GM12878 (cell line): ENCODE data around the gene PKDREJ. TPM values are rescaled to one million over a fixed set of nuclear protein-coding genes. Genes with fewer than 3 reads are reported as not detected.

ENCODE experiments used
- ATAC-seq: fragments of 200-7000 bp; cut with Tn5 transposase; 3 replicates; pipeline ENCODE4 v1.9.1; 2020; ENCODE audit warnings: mild to moderate bottlenecking, moderate library complexity
- BruUV-seq: library from RNA; stranded (reverse); fragments of 400-500 nt; replicated peaks from 2 replicates; lab custom pipeline; 2021; lab: Mats Ljungman, UMichigan
- CTCF ChIA-PET: fragments of 300-600 bp; sonication (Branson Sonifier 250); formaldehyde crosslinking; extraction: SDS; loops from one replicate; lab custom pipeline; 2021; ENCODE audit warnings: inconsistent platforms; lab: Yijun Ruan, JAX
- POLR2A ChIA-PET: fragments of 350-600 bp; formaldehyde crosslinking; extraction: SDS; loops from one replicate; lab custom pipeline; 2021; ENCODE audit warnings: inconsistent platforms; lab: Charles Lee
- RAD21 ChIA-PET: fragments of 300-600 bp; sonication (Branson Sonifier 250); formaldehyde crosslinking; loops from one replicate; lab custom pipeline; 2023; ENCODE audit warnings: antibody characterized with exemption; ENCODE audit not compliant: unreplicated experiment; lab: Charles Lee
- SMC1A ChIA-PET: fragments of 300-600 bp; sonication (Branson Sonifier 250); formaldehyde crosslinking; loops from one replicate; lab custom pipeline; 2023; ENCODE audit not compliant: unreplicated experiment, uncharacterized antibody; lab: Charles Lee
- DNase-seq: peaks from one replicate; pipeline ENCODE4 v3.0.0-alpha.2; 2011; ENCODE audit warnings: low read depth, low spot score
- FAIRE-seq: peaks from 3 replicates; lab custom pipeline; 2011; peaks lifted over from hg19 to GRCh38; lab: Jason Lieb, UNC
- H2AFZ ChIP-seq: 2 replicates; pipeline ENCODE4 v1.6.0; 2011; ENCODE audit warnings: low read depth, low read length, control low read depth; ENCODE audit not compliant: control insufficient read depth
- H3K27ac ChIP-seq: 2 replicates; pipeline ENCODE4 v1.5.1; 2011; ENCODE audit warnings: control low read depth; ENCODE audit not compliant: control insufficient read depth, insufficient read depth
- H3K27me3 ChIP-seq, 2 experiments: replicated peaks in 1 of 2; 2 replicates each; pipeline versions ENCODE4 v1.6.0 to v1.6.1; 2011; ENCODE audit warnings: low read length in 1 of 2; ENCODE audit not compliant: control insufficient read depth in 2 of 2, insufficient read depth in 2 of 2
- H3K36me3 ChIP-seq, 2 experiments: 2 replicates each; pipeline ENCODE4 v1.5.1; 2011; ENCODE audit warnings: low read length in 1 of 2; ENCODE audit not compliant: control insufficient read depth in 2 of 2, insufficient read depth in 2 of 2
- H3K4me1 ChIP-seq: 2 replicates; pipeline ENCODE4 v1.6.1; 2011; ENCODE audit warnings: mild to moderate bottlenecking, low read length, moderate library complexity, mixed read lengths; ENCODE audit not compliant: control insufficient read depth, insufficient read depth
- H3K4me2 ChIP-seq: 2 replicates; pipeline ENCODE4 v1.6.0; 2011; ENCODE audit warnings: control low read depth; ENCODE audit not compliant: control insufficient read depth, insufficient read depth
- H3K4me3 ChIP-seq: fragments of 200-600 bp; sonication (generic); 2 replicates; pipeline ENCODE4 v1.5.1; 2016
- H3K79me2 ChIP-seq: 2 replicates; pipeline ENCODE4 v1.6.0; 2011; ENCODE audit warnings: low read length; ENCODE audit not compliant: control insufficient read depth, insufficient read depth
- H3K9ac ChIP-seq: 2 replicates; pipeline ENCODE4 v1.8.0; 2011; ENCODE audit warnings: low read length, control low read depth, mixed read lengths; ENCODE audit not compliant: control insufficient read depth, insufficient read depth
- H3K9me3 ChIP-seq: replicated peaks from 3 replicates; pipeline ENCODE4 v1.5.1; 2011; ENCODE audit warnings: mild to moderate bottlenecking, low read length; ENCODE audit not compliant: control insufficient read depth, insufficient read depth
- H4K20me1 ChIP-seq: 2 replicates; pipeline ENCODE4 v1.6.0; 2011; ENCODE audit not compliant: control insufficient read depth, insufficient read depth
- BACH1 ChIP-seq: fragments of 450-650 bp; IDR thresholded peaks from 2 replicates; pipeline ENCODE4 v1.6.1; 2017; ENCODE audit warnings: mild to moderate bottlenecking, borderline replicate concordance
- BCL3 ChIP-seq: IDR thresholded peaks from 2 replicates; pipeline ENCODE4 v1.6.1; 2011; ENCODE audit warnings: borderline replicate concordance, low read depth, mild to moderate bottlenecking, moderate library complexity, low read length; ENCODE audit not compliant: insufficient read depth, poor library complexity, severe bottlenecking
- ESRRA ChIP-seq: IDR thresholded peaks from 2 replicates; pipeline ENCODE4 v1.6.1; 2012; ENCODE audit warnings: mild to moderate bottlenecking, low read length, improper control_type of control experiment
- IKZF2 ChIP-seq, 2 experiments: fragments of 450-650 bp; IDR thresholded peaks; 2 replicates each; pipeline ENCODE4 v1.6.1; 2017; ENCODE audit warnings: mild to moderate bottlenecking in 2 of 2, moderate library complexity in 2 of 2
- MEF2B ChIP-seq: fragments of 450-650 bp; IDR thresholded peaks from 2 replicates; pipeline ENCODE4 v1.6.1; 2018; ENCODE audit warnings: mild to moderate bottlenecking, moderate library complexity; ENCODE audit not compliant: partially characterized antibody, poor library complexity, severe bottlenecking
- MYC ChIP-seq: IDR thresholded peaks from 2 replicates; pipeline ENCODE4 v1.6.1; 2011; ENCODE audit warnings: mild to moderate bottlenecking, low read length, moderate library complexity, inconsistent platforms; ENCODE audit not compliant: insufficient read depth, insufficient replicate concordance, insufficient read length, severe bottlenecking
- NFYB ChIP-seq: IDR thresholded peaks from 2 replicates; pipeline ENCODE4 v1.6.1; 2011; ENCODE audit warnings: low read depth, mild to moderate bottlenecking, low read length, improper control_type of control experiment, moderate library complexity; ENCODE audit not compliant: insufficient read depth
- SIX5 ChIP-seq: IDR thresholded peaks from 2 replicates; pipeline ENCODE4 v1.6.1; 2011; ENCODE audit warnings: mild to moderate bottlenecking, low read depth, low read length, moderate library complexity; ENCODE audit not compliant: severe bottlenecking
- SMAD5 ChIP-seq: IDR thresholded peaks from 2 replicates; pipeline ENCODE4 v1.6.1; 2016; ENCODE audit warnings: antibody characterized with exemption, low read depth
- ZNF217 ChIP-seq: fragments of 450-650 bp; IDR thresholded peaks from 2 replicates; pipeline ENCODE4 v1.6.1; 2017; ENCODE audit warnings: antibody characterized with exemption, mild to moderate bottlenecking
- ZNF687 ChIP-seq: fragments of 450-650 bp; IDR thresholded peaks from 2 replicates; pipeline ENCODE4 v1.6.1; 2017; ENCODE audit warnings: mild to moderate bottlenecking, moderate library complexity
- ZSCAN29 ChIP-seq: fragments of 450-650 bp; IDR thresholded peaks from 2 replicates; pipeline ENCODE4 v1.6.1; 2017; ENCODE audit warnings: mild to moderate bottlenecking, moderate library complexity
- WGBS: methylation state at CpG from one replicate; pipeline ENCODE4 v1.1.6; 2016; ENCODE audit warnings: low lambda C conversion rate; ENCODE audit not compliant: insufficient replicate concordance, insufficient coverage; ENCODE audit errors: missing lambda C conversion rate; 5-methylcytosine and 5-hydroxymethylcytosine counted together
- in situ Hi-C: fragments of 300-500 bp; cut with MboI; formaldehyde crosslinking; loops from 9 replicates; pipeline ENCODE4 v1.14.3; 2018; ENCODE audit warnings: mixed read lengths
- intact Hi-C: fragments of 100-400 bp; cut with micrococcal nuclease; formaldehyde crosslinking; loops from one replicate; pipeline ENCODE4 v1.14.2; 2022; ENCODE audit not compliant: unreplicated experiment
- polyA plus RNA-seq, 11 experiments: library from polyadenylated mRNA; depleted of rRNA in 4 of 11; unstranded in 6 of 11; stranded (reverse) in 5 of 11; fragments of >200 nt; fragmentation: Nextera tagmentation in 4 of 11; fragmentation: Illumina TruSeq in 1 of 11; extraction: Ambion mirVana in 4 of 11; extraction: Trizol in 1 of 11; gene quantifications; 1 replicate in 1 of 11; 2 replicates in 10 of 11; pipeline versions ENCODE4 v1.2.1 to v1.2.3, GENCODE V29; 2011 to 2016; ENCODE audit warnings: inconsistent platforms in 2 of 11, missing spikeins in 2 of 11, low read depth in 1 of 11
- total RNA-seq, 4 experiments: library from RNA; depleted of rRNA in 3 of 4; stranded (reverse); fragments of >200 nt in 3 of 4; fragmentation: Illumina TruSeq in 1 of 4; extraction: Trizol in 1 of 4; gene quantifications; 2 replicates each; pipeline versions ENCODE4 v1.2.1 to v1.2.3, GENCODE V29; 2013 to 2021

The PKDREJ gene
- total and polyA plus RNA-seq, 10 of the 15 experiments (the other 5 are each of a cell fraction or from before 2014, with no cell fraction given): 0.02 to 0.03 TPM; not detected in 8

GRCh38 chr22:46259374-46259773 is 3.8 kb downstream of the PKDREJ start:
- intact Hi-C loops (no loop called here), in situ Hi-C loops (no loop called here)
- H3K79me2 ChIP-seq: no peaks in the 10 kb centered on the region
- FAIRE-seq (no peak), ATAC-seq (no peak), DNase-seq (no peak)
- ChIA-PET RAD21 (no interaction called here), CTCF (no interaction called here), SMC1A (no interaction called here), POLR2A (no interaction called here)
- H3K9ac ChIP-seq: no peak overlapping the region
- no peaks in the 10 kb centered on the region for H3K36me3 ChIP-seq
- TF ChIP-seq MEF2B: no peak
- no peak for TF ChIP-seq ZSCAN29
- no peak for TF ChIP-seq NFYB
- no peak for TF ChIP-seq SMAD5
- TF ChIP-seq BCL3: no peak
- H3K4me3 ChIP-seq: no peak overlapping the region
- H4K20me1 ChIP-seq: no peaks in the 10 kb centered on the region
- H3K4me1 ChIP-seq: no peaks in the 10 kb centered on the region
- WGBS: 18% methylated on average over 12 of the region's 12 CpGs
- H3K9me3 ChIP-seq: no peaks in the 10 kb centered on the region; the same call in 1 of the 3 replicates
- no peak overlapping the region for H3K27ac ChIP-seq
- H2AFZ ChIP-seq: no peak overlapping the region
- peaks cover 3 to 5% of the 10 kb centered on the region in 2 experiments for H3K27me3 ChIP-seq
- BruUV-seq: no TSS peak
- H3K4me2 ChIP-seq: no peak overlapping the region

GRCh38 chr22:46256358-46256958 is 6.7 kb downstream of the PKDREJ start:
- FAIRE-seq (no peak), DNase-seq (no peak), ATAC-seq (no peak)
- Histone ChIP-seq H3K9ac (no peak overlapping the region), H3K4me1 (no peaks in the 10 kb centered on the region), H2AFZ (no peak overlapping the region), H3K9me3 (no peaks in the 10 kb centered on the region; the same call in 2 of the 3 replicates), H3K4me3 (no peak overlapping the region), H4K20me1 (no peaks in the 10 kb centered on the region), H3K79me2 (no peaks in the 10 kb centered on the region), H3K27ac (no peak overlapping the region), H3K27me3 (peaks cover 0 to 2% of the 10 kb centered on the region in 2 experiments; a peak in 2 of 4 replicates), H3K36me3 (no peaks in the 10 kb centered on the region), H3K4me2 (no peak overlapping the region)
- 54% methylated on average over 8 of the region's 8 CpGs for WGBS
- intact Hi-C loops (no loop called here), in situ Hi-C loops (no loop called here)
- ChIA-PET POLR2A (no interaction called here), RAD21 (no interaction called here), SMC1A (no interaction called here), CTCF (no interaction called here)
- no TSS peak for BruUV-seq
- TF ChIP-seq ZNF217 (no peak), BACH1 (no peak), ZNF687 (no peak), ESRRA (no peak), MYC (no peak), SIX5 (no peak), IKZF2 (IDR thresholded peaks at IDR 0.05) (no peak)
